HFFc6 (cell line): ENCODE data around the gene ZFAND6. TPM values are rescaled to one million over a fixed set of nuclear protein-coding genes. Genes with fewer than 3 reads are reported as not detected.
A peak's percentile ranks its signal among the peaks of the same experiment; 100 is the strongest.

Experiments
- DNase-seq: peaks from one replicate; pipeline ENCODE4 v3.0.0-alpha.2; 2018
- H3K27ac Mint-ChIP-seq: 2 replicates; pipeline ENCODE4 v1.8.0; 2020; ENCODE audit warnings: mild to moderate bottlenecking, mixed read lengths
- H3K27me3 Mint-ChIP-seq: 2 replicates; pipeline ENCODE4 v1.8.0; 2021; ENCODE audit warnings: mild to moderate bottlenecking, moderate library complexity, mixed read lengths; ENCODE audit not compliant: insufficient read depth
- H3K36me3 Mint-ChIP-seq: 2 replicates; pipeline ENCODE4 v1.8.0; 2021; ENCODE audit warnings: low read depth, mixed read lengths
- H3K4me1 Mint-ChIP-seq: 2 replicates; pipeline ENCODE4 v1.8.0; 2020; ENCODE audit warnings: low read depth, mixed read lengths
- H3K4me3 Mint-ChIP-seq: 2 replicates; pipeline ENCODE4 v1.8.0; 2020; ENCODE audit warnings: mild to moderate bottlenecking, moderate library complexity, mixed read lengths
- H3K9me3 Mint-ChIP-seq: 2 replicates; pipeline ENCODE4 v1.8.0; 2020; ENCODE audit warnings: mild to moderate bottlenecking, mixed read lengths
- total RNA-seq, 6 experiments: library from RNA; stranded (reverse); fragmentation: NEBNext Ultra II Directional; extraction: Animal tissue kit (Norgen Biotek cat#: 25700); gene quantifications; 2 replicates in 1 of 6; 3 replicates in 5 of 6; pipeline ENCODE4 v1.2.3, GENCODE V29; 2021
- TF ChIP-seq, protein P1 (sequence below): fragments of 200-600 bp; sonication (generic); IDR thresholded peaks from 2 replicates; pipeline ENCODE4 v1.5.0; 2021; ENCODE audit warnings: antibody characterized with exemption, mild to moderate bottlenecking

ZFAND6 gene
- total RNA-seq, 6 experiments from 2014 or later: 49.0 to 62.6 (median 57.6) TPM

DNA sequence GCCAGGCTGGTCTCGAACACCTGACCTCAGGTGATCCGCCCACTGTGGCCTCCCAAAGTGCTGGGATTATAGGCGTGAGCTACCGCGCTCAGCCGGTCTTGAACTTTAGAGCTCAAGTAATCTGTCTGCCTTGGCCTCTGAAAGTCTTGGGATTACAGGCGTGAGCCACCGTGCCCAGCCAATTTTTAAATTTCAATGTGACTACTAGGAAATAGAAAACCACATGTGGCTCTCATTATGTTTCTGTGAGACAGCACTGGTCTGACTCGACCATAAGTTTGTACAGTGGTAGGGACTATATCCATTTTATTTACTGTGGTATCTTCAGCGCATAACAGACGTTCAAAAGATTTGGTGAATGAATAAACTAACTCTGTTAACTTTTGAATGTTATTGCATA is 9.1 kb downstream of the ZFAND6 start:
- Mint-ChIP-seq H3K36me3 (peaks cover 5% of the 10 kb centered on the region; the same call in 1 of the 2 replicates), H3K4me1 (peaks cover 57% of the 10 kb centered on the region), H3K4me3 (peak overlapping the region; percentile 47; the same call in 1 of the 2 replicates), H3K27ac (peak overlapping the region; percentile 68), H3K27me3 (no peaks in the 10 kb centered on the region), H3K9me3 (no peaks in the 10 kb centered on the region)
- TF ChIP-seq, protein P1, sequence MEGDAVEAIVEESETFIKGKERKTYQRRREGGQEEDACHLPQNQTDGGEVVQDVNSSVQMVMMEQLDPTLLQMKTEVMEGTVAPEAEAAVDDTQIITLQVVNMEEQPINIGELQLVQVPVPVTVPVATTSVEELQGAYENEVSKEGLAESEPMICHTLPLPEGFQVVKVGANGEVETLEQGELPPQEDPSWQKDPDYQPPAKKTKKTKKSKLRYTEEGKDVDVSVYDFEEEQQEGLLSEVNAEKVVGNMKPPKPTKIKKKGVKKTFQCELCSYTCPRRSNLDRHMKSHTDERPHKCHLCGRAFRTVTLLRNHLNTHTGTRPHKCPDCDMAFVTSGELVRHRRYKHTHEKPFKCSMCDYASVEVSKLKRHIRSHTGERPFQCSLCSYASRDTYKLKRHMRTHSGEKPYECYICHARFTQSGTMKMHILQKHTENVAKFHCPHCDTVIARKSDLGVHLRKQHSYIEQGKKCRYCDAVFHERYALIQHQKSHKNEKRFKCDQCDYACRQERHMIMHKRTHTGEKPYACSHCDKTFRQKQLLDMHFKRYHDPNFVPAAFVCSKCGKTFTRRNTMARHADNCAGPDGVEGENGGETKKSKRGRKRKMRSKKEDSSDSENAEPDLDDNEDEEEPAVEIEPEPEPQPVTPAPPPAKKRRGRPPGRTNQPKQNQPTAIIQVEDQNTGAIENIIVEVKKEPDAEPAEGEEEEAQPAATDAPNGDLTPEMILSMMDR: no peak
- DNase-seq: peak; percentile 49

DNA sequence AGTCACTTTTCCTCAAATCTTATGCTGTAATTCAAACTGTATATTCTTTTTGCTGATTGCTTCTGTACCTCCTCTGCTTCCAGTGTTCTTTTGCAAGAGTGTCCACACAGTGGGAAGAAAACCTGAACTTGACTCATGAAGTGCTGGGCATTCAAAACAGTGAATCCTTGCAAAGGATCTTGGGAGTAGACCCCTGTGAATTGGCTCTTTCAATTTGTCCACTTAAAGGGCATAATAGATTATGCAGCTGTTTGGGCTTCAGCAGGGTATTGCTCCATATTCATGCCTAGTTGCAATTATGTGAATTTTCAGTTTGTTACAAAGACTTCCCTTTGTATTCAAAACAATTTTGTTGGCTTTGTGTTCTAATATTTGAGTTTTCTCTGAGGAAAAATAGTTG is 11.4 kb downstream of the ZFAND6 start:
- Mint-ChIP-seq H3K27ac (peak overlapping the region; percentile 63), H3K36me3 (peaks cover 10% of the 10 kb centered on the region; the same call in 1 of the 2 replicates), H3K4me1 (peaks cover 73% of the 10 kb centered on the region), H3K27me3 (no peaks in the 10 kb centered on the region; the same call in 1 of the 2 replicates), H3K4me3 (peak overlapping the region; percentile 95), H3K9me3 (no peaks in the 10 kb centered on the region)
- TF ChIP-seq, protein P1: no peak
- DNase-seq: peak; percentile 35

- H3K27ac Mint-ChIP-seq: peak overlapping the region; percentile 63
- H3K4me3 Mint-ChIP-seq: peak overlapping the region; percentile 95
- H3K27me3 Mint-ChIP-seq: no peaks in the 10 kb centered on the region; the same call in 1 of the 2 replicates
- peaks cover 9% of the 10 kb centered on the region; the same call in 1 of the 2 replicates for H3K36me3 Mint-ChIP-seq
- peaks cover 81% of the 10 kb centered on the region for H3K4me1 Mint-ChIP-seq
- no peak for DNase-seq
- TF ChIP-seq, protein P1: no peak
- H3K9me3 Mint-ChIP-seq: no peaks in the 10 kb centered on the region
These were observed 12.2 kb downstream of the ZFAND6 start for GRCh38 chr15:80071652-80072051.

GRCh38 chr15:80072285-80072994 is 13.0 kb downstream of the ZFAND6 start:
- Mint-ChIP-seq H3K4me1 (peaks cover 80% of the 10 kb centered on the region), H3K36me3 (0 out of 2 replicates have a peak, but pooled peaks cover 4% of the 10 kb centered on the region), H3K27ac (peak overlapping the region; percentile 66), H3K9me3 (no peaks in the 10 kb centered on the region), H3K4me3 (peak overlapping the region; percentile 95), H3K27me3 (no peaks in the 10 kb centered on the region; the same call in 1 of the 2 replicates)
- DNase-seq: peak; percentile 95
- TF ChIP-seq, protein P1: no peak

DNA sequence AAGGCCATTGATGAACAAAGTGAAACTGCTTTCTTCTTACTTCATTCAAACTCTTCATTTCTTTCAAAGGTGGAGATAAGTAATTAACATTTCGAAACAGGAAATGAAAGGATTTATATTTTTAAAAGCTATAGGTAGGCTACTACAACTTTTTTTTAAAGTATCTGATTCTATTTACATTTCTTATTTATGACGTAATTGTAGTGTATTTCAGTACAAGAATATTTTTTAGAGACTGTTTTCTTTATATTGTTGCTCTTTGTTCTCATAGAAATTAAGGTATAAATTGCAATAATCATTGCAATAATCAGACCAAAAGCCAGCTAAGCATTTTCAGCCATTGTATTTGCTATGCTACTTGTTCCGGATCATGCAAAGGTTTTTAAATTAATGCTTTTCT is 13.7 kb downstream of the ZFAND6 start:
- Mint-ChIP-seq H3K27ac (no peak overlapping the region), H3K4me1 (peaks cover 80% of the 10 kb centered on the region), H3K4me3 (peak overlapping the region; percentile 95), H3K36me3 (0 out of 2 replicates have a peak, but pooled peaks cover 7% of the 10 kb centered on the region), H3K9me3 (no peaks in the 10 kb centered on the region), H3K27me3 (no peaks in the 10 kb centered on the region; the same call in 1 of the 2 replicates)
- DNase-seq: no peak
- TF ChIP-seq, protein P1: no peak
